GM23248 (cell line): ENCODE measurements around the gene EPHA1.

ENCODE experiments used
- EZH2 ChIP-seq: fragments of 200-600 bp; sonication (generic); IDR thresholded peaks from 2 replicates; pipeline ENCODE4 v1.6.1; 2018; ENCODE audit warnings: antibody characterized with exemption, mild to moderate bottlenecking; ENCODE audit not compliant: insufficient read depth, poor library complexity, severe bottlenecking
- EZH2phosphoT487 ChIP-seq: fragments of 200-600 bp; sonication (generic); IDR thresholded peaks from 2 replicates; pipeline ENCODE4 v1.6.1; 2018; ENCODE audit warnings: antibody characterized with exemption, moderate library complexity, mild to moderate bottlenecking, low read depth; ENCODE audit not compliant: insufficient read depth

DNA sequence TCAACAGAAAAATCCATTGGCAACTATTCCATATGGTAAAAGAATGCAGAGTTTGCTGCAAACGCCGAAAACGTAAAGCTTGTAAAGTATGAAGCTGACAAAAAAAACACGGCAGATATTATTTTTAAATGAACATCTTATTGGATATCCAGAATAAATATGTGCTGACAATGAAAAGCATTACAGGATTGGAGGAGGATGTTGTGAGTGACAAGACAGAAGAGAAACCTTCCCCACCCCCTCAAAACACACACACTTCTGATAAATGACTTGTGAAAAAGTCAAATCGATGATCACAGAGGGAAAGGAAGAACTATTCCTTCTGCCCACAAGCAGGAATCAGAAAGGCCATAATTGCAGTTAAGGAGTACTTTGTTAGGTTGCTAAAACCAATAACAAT lies 60.7 kb downstream of the EPHA1 start:
- TF ChIP-seq EZH2 (no peak), EZH2phosphoT487 (no peak)
